Keratinocyte (primary cell): ENCODE data around the gene OR2T2. TPM values are rescaled to one million over a fixed set of nuclear protein-coding genes. Genes with fewer than 3 reads are reported as not detected.
"Not testable (repeated sequence)": the region's sequence is repeated elsewhere in the genome, so short reads cannot be mapped to it uniquely, and the experiment has no call there.

Experiments
- DNase-seq: peaks from one replicate; pipeline ENCODE4 v3.0.0-alpha.2; 2011; ENCODE audit warnings: low read depth, missing footprints, low spot score
- FAIRE-seq: peaks from 2 replicates; lab custom pipeline; 2011; peaks lifted over from hg19 to GRCh38; lab: Jason Lieb, UNC
- H2AFZ ChIP-seq: 2 replicates; pipeline ENCODE4 v1.6.0; 2012; ENCODE audit warnings: low read length, control low read depth, inconsistent platforms; ENCODE audit not compliant: control insufficient read depth
- H3K27ac ChIP-seq: 2 replicates; pipeline ENCODE4 v1.5.1; 2011; ENCODE audit warnings: low read length; ENCODE audit not compliant: control insufficient read depth, insufficient read depth
- H3K27me3 ChIP-seq: 3 replicates; pipeline ENCODE4 v1.6.0; 2011; ENCODE audit warnings: low read length; ENCODE audit not compliant: control insufficient read depth, insufficient read depth; ENCODE audit errors: extremely low read depth
- H3K36me3 ChIP-seq, 2 experiments: 2 replicates in 1 of 2; 3 replicates in 1 of 2; pipeline ENCODE4 v1.5.1; 2011; ENCODE audit warnings: low read length in 2 of 2, mild to moderate bottlenecking in 1 of 2; ENCODE audit not compliant: control insufficient read depth in 2 of 2, insufficient read depth in 2 of 2; ENCODE audit errors: extremely low read depth in 1 of 2
- H3K4me1 ChIP-seq: 3 replicates; pipeline ENCODE4 v1.5.1; 2011; ENCODE audit warnings: low read length; ENCODE audit not compliant: control insufficient read depth, insufficient read depth; ENCODE audit errors: extremely low read depth
- H3K4me2 ChIP-seq: 3 replicates; pipeline ENCODE4 v1.6.0; 2011; ENCODE audit warnings: low read depth, low read length; ENCODE audit not compliant: control insufficient read depth, insufficient read depth; ENCODE audit errors: extremely low read depth
- H3K4me3 ChIP-seq, 3 experiments: fragments of 200-600 bp in 1 of 3; sonication (generic) in 1 of 3; 2 replicates in 2 of 3; 3 replicates in 1 of 3; pipeline ENCODE4 v1.5.1; 2011 to 2016; ENCODE audit warnings: low read length in 3 of 3, mild to moderate bottlenecking in 3 of 3, control low read depth in 2 of 3, inconsistent platforms in 1 of 3, low read depth in 1 of 3, mixed read lengths in 1 of 3, mixed run types in 1 of 3, moderate library complexity in 1 of 3; ENCODE audit not compliant: control insufficient read depth in 2 of 3, insufficient read depth in 2 of 3; ENCODE audit errors: extremely low read depth in 1 of 3
- H3K79me2 ChIP-seq: 2 replicates; pipeline ENCODE4 v1.6.0; 2012; ENCODE audit warnings: low read length; ENCODE audit not compliant: control insufficient read depth, insufficient read depth
- H3K9ac ChIP-seq: 3 replicates; pipeline ENCODE4 v1.6.0; 2011; ENCODE audit warnings: low read length; ENCODE audit not compliant: control insufficient read depth, insufficient read depth; ENCODE audit errors: extremely low read depth
- H3K9me1 ChIP-seq: 3 replicates; pipeline ENCODE4 v1.6.0; 2011; ENCODE audit warnings: low read length; ENCODE audit not compliant: control insufficient read depth, insufficient read depth; ENCODE audit errors: extremely low read depth
- H3K9me3 ChIP-seq: 2 replicates; pipeline ENCODE4 v1.5.1; 2012; ENCODE audit warnings: low read depth, low read length; ENCODE audit not compliant: control insufficient read depth
- H4K20me1 ChIP-seq: 3 replicates; pipeline ENCODE4 v1.6.0; 2011; ENCODE audit warnings: low read length; ENCODE audit not compliant: control insufficient read depth, insufficient read depth; ENCODE audit errors: extremely low read depth
- EZH2 ChIP-seq: IDR thresholded peaks from one replicate; pipeline ENCODE4 v1.6.1; 2012; ENCODE audit warnings: inconsistent platforms, mild to moderate bottlenecking, low read length, moderate library complexity
- dilution Hi-C: fragments of 300-500 bp; cut with MboI; formaldehyde crosslinking; loops from one replicate; pipeline ENCODE4 v1.7.0; 2020; ENCODE audit warnings: low sequenced_read_pairs; ENCODE audit not compliant: extremely low pct_ligation_motif_present
- polyA minus RNA-seq, 3 experiments: library from RNA; depleted of rRNA, polyadenylated mRNA; stranded (reverse); fragments of >200 nt; gene quantifications; 1 replicate in 1 of 3; 2 replicates in 1 of 3; 3 replicates in 1 of 3; pipeline ENCODE4 v1.2.3, GENCODE V29; 2011
- polyA plus RNA-seq, 5 experiments: library from polyadenylated mRNA; depleted of rRNA in 3 of 5; stranded (reverse) in 3 of 5; stranded (forward) in 1 of 5; unstranded in 1 of 5; fragments of >200 nt; gene quantifications; 1 replicate in 1 of 5; 2 replicates in 3 of 5; 3 replicates in 1 of 5; pipeline versions ENCODE4 v1.2.1 to v1.2.3, GENCODE V29; 2011 to 2012; ENCODE audit warnings: missing spikeins in 2 of 5, low read depth in 1 of 5, low replicate concordance in 1 of 5
- TF ChIP-seq, protein P1 (sequence below), 3 experiments: IDR thresholded peaks in 1 of 3; conservative IDR thresholded peaks in 1 of 3; optimal IDR thresholded peaks in 1 of 3; 2 replicates in 2 of 3; 3 replicates in 1 of 3; pipeline versions ENCODE3 to v1.5.1; 2011; ENCODE audit warnings: low read length in 3 of 3, mild to moderate bottlenecking in 3 of 3, moderate library complexity in 2 of 3, control low read depth in 1 of 3, inconsistent platforms in 1 of 3; ENCODE audit not compliant: insufficient read depth in 2 of 3; ENCODE audit errors: extremely low read depth in 1 of 3

The OR2T2 gene, protein sequence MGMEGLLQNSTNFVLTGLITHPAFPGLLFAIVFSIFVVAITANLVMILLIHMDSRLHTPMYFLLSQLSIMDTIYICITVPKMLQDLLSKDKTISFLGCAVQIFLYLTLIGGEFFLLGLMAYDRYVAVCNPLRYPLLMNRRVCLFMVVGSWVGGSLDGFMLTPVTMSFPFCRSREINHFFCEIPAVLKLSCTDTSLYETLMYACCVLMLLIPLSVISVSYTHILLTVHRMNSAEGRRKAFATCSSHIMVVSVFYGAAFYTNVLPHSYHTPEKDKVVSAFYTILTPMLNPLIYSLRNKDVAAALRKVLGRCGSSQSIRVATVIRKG
- not detected in 3 replicates for polyA plus RNA-seq
- polyA plus RNA-seq (2011; ENCODE audit: low read depth), result not detected
- not detected in 2 replicates for polyA plus RNA-seq (2011; cell fraction: cytosol; rRNA removed)
- polyA plus RNA-seq (2011; cell fraction: nucleus; rRNA removed), result not detected in 2 replicates
- polyA plus RNA-seq (2012; ENCODE audit: low replicate concordance), result not detected in 2 replicates
- polyA minus RNA-seq, result not detected in 3 replicates
- polyA minus RNA-seq (2011; cell fraction: cytosol; rRNA and poly(A)+ RNA removed), result not detected
- not detected in 2 replicates for polyA minus RNA-seq (2011; cell fraction: nucleus; rRNA and poly(A)+ RNA removed)

DNA sequence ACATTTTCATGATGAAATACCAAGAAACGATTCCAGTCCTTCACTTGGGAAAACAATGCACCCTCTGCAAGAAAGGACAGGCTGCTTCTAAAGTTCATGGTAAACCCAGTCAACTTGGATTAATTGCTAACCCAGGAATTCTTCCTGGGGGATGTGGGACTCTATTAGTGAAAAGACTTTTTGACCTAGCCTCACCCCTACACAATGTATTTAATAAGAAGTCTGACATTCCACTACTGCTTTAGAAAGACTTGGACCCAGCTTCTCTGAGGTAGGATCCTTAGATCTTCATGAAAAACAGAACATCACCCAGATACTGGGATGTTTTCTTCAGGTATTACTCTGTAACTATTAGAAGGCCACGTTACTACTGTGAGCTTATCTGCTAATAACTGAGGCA lies at the start of gene OR2T2:
Gene OR2T2 (plus strand): TSS at position 239 of the 400 bp plus-strand sequence. CDS start 7,161 bp downstream, outside the sequence.
- H3K4me3 ChIP-seq, dilution Hi-C loops, H3K27me3 ChIP-seq, FAIRE-seq, H3K27ac ChIP-seq, H3K36me3 ChIP-seq, DNase-seq, H2AFZ ChIP-seq, H3K9ac ChIP-seq, H3K9me3 ChIP-seq, H3K4me1 ChIP-seq, H4K20me1 ChIP-seq, H3K4me2 ChIP-seq, H3K9me1 ChIP-seq, H3K79me2 ChIP-seq: not testable (repeated sequence)

DNA sequence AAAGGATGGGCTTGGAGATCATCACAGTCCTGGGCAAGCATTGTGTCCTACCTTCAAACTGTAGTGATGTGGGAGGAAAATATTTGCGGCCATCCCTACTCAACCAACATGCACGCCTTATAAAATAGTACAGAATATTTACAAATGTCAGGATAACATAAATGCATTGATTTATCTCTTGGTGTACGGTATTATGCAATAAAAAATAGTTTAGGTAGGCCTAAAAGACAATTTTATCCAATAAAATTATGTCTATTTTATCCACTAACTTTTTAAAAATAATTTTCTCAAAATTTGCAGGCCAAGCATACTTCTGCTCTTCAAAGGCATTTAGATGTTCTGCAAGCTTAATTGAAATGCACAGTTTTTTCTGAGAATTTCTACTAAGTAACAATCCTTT lies 42.7 kb upstream of the OR2T2 start, which contains the start of gene OR2T1:
Gene OR2T1 (plus strand): TSS at position 301 of the 400 bp plus-strand sequence. CDS start 3,100 bp downstream, outside the sequence.
- DNase-seq, result no peak
- Histone ChIP-seq H3K4me2 (no peak within 1 kb of the TSS), H3K9ac (no peak within 1 kb of the TSS), H4K20me1 (no peaks in the 10 kb centered on the region), H2AFZ (no peak within 1 kb of the TSS), H3K79me2 (no peaks in the 10 kb centered on the region), H3K27me3 (no peaks in the 10 kb centered on the region), H3K4me1 (no peaks in the 10 kb centered on the region), H3K4me3 (no peak within 1 kb of the TSS), H3K36me3 (no peaks in the 10 kb centered on the region), H3K9me3 (peaks cover 2% of the 10 kb centered on the region), H3K9me1 (no peaks in the 10 kb centered on the region), H3K27ac (no peak within 1 kb of the TSS)
- FAIRE-seq, result no peak
- no peak for TF ChIP-seq EZH2
- TF ChIP-seq, protein P1, sequence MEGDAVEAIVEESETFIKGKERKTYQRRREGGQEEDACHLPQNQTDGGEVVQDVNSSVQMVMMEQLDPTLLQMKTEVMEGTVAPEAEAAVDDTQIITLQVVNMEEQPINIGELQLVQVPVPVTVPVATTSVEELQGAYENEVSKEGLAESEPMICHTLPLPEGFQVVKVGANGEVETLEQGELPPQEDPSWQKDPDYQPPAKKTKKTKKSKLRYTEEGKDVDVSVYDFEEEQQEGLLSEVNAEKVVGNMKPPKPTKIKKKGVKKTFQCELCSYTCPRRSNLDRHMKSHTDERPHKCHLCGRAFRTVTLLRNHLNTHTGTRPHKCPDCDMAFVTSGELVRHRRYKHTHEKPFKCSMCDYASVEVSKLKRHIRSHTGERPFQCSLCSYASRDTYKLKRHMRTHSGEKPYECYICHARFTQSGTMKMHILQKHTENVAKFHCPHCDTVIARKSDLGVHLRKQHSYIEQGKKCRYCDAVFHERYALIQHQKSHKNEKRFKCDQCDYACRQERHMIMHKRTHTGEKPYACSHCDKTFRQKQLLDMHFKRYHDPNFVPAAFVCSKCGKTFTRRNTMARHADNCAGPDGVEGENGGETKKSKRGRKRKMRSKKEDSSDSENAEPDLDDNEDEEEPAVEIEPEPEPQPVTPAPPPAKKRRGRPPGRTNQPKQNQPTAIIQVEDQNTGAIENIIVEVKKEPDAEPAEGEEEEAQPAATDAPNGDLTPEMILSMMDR (optimal IDR thresholded peaks at IDR 0.05 in 1 of 3, IDR thresholded peaks at IDR 0.05 in 1 of 3, conservative IDR thresholded peaks at IDR 0.05 in 1 of 3; ENCODE audit: extremely low read depth in 1 of 3, insufficient read depth in 2 of 3, low read length in 3 of 3), result no peak
- dilution Hi-C loops, result no loop called here
